Posterior cingulate gyrus (tissue), 11 donors: ENCODE measurements around the gene DLGAP1.
A peak's percentile ranks its signal among the peaks of the same experiment; 100 is the strongest.
"Not testable (repeated sequence)": the region's sequence is repeated elsewhere in the genome, so short reads cannot be mapped to it uniquely, and the experiment has no call there.

Source experiments
- DNase-seq, 10 donors: peaks; one replicate each; pipeline versions ENCODE4 v3.0.0 to v3.0.0-alpha.2; 2020 to 2021; ENCODE audit warnings: mixed read lengths in 3 of 10
- intact Hi-C: fragments of 100-400 bp; cut with DNase I; formaldehyde crosslinking; loops from one replicate; pipeline ENCODE4 v1.15.1; 2023

Gene DLGAP1

DNA sequence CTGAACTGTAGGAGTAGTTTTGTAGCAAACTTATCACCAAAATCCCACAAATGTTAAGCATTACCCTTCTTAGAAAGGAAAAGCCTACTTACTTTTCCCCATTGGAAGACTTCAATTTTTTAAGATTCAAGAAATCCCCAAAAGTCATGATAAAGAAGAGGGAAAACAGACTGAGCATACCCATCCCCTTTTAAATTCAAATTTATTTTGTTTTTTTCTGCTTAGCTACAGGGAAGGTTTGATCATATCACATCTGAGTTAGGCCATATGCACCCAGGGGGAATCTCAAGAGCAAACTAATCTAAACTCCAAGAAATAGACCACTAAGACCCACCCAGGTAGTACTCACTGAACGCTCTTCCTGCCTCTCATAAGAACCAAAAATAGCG lies 830.6 kb downstream of the DLGAP1 start:
- intact Hi-C loops = no loop called here
- DNase-seq = no peak

DNA sequence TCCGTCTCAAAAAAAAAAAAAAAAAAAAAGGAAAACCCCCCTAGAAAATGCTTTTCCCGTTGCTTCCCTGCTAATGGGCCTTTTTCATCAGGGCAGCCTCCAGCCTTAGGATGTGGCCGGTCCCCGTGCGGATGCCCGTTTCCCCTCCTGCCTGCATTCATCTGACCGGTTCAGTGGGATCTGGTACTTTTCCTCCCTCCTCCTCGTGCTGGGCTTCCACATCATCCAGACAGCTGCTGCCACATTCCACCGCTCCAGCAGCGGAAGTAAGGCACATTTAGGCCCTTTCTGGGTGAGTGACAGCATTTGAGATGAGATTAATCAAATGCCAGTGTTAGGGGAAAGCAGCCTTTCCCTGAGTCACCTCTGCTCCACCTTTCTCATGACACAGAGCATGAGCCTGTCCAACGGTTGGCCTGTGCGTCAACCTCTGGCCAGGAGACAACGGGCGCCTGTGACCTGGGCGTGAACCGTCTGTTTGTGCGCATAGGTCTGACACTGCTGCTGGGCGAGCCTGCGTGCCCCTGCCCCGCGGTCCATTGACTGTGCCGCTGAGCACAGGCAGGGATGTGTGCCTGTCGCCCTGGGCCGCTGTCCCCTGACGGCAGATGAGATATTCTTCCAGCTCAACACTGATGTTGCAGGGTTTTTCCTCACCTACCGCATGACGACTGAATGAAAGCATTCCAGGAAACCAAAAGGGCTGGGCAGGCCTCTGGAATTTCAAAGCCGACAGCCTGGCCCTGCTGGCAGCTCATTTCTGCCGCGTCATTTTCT lies 831.1 kb downstream of the DLGAP1 start:
- DNase-seq = peak in 7 of 10 donors; percentile 33 to 87 (median 45)
- intact Hi-C loops = no loop called here

DNA sequence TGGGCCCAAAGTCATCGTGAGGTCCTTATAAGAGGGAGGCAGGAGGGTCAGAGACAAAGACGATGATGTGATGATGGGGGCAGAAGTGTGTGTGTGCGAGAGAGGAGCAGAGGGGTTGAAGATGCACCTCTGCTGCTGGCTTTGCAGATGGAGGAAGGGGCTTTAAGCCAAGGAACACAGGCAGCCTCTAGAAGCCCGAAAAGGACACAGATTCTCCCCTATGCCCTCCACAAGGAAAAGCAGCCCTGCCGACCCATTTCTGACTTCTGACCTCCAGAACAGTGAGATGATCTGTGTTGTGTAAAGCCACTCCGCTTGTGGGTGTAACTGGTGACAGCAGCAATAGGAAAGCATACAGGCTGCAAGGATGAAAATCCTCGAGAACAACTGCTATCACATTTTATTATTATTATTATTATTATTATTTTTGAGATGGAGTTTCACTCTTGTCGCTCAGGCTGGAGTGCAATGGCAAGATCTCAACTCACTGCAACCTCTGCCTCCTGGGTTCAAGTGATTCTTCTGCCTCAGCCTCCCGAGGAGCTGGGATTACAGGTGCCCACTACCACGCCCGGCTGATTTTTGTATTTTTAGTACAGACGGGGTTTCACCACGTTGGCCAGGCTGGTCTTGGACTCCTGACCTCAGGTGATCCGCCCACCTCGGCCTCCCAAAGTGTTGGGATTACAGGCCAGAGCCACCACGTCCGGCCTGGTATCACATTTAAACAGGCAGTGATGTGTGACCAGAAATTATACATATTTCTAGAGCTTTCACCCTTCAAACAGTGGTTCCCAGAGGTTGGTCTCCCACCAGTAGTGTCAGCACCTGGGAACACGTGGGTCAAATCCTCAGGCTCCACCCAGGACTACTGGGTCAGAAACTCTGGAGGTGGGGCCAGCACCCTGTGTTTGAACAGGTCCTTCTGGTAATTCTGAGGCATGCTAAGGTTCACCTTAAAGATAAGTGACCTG lies 834.7 kb downstream of the DLGAP1 start:
- peak in 1 of 10 donors; percentile 34 for DNase-seq
- intact Hi-C loops = no loop called here

DNA sequence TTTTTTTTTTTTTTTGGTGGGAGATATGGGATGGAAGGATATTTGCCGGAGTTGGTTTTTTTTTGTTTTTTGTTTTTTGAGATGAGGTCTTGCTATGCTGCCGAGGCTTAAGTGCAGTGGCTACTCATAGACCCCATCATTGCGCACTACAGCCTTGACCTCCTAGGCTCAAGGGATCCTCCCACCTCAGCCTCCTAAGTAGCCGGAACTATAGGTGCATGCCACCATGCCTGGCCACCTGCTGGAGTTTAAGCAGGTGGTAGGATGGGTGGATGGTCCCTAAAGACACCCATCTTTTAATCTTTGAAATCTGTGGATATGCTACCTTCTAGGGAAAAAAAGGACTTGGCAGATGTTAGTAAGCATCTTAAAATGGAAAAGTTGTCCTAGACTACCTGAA lies 835.4 kb downstream of the DLGAP1 start:
- intact Hi-C loops = no loop called here
- peak in 1 of 10 donors; percentile 31 for DNase-seq

DNA sequence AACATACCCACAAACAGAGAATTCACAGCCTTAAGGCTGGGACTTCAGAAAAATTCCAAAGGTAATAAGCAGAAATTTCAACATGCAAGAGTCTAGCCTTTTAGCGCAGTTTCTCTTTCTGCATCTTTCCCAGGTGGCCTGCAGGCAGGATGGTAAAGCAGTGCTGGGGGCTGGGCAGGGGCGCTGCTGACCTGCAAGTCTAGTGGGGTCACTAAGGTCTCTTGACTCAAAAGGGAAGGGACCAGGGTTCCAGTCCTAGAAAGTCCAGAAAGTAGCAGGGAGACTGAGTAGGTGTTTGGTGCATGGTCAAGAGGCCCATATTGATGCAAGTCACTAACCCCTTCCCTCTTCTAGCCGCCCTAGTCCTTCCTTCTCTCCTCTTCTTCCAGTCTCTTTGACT lies 835.9 kb downstream of the DLGAP1 start:
- DNase-seq = peak in 1 of 10 donors; percentile 53
- intact Hi-C loops = no loop called here

DNA sequence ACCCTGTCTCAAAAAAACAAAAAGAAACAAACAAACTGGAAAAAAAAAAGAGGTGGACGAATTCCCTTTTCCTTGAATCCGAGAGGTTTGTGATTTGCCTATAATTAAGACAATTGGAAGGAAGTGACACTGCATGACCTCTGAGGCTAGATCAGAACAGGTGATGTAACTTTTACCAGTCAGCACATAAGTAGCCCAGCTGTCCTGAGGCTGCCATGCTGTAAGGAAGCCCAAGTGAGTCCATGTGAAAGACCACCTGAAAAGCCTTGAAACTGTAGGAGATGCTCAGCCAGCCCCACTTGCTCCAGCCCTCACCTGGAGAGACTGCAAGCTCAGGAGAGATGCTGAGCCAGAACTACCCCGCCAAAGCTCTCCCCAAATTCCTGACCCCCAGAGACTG lies 838.4 kb downstream of the DLGAP1 start:
- intact Hi-C loops = no loop called here
- DNase-seq = peak in 1 of 10 donors; percentile 28

DNA sequence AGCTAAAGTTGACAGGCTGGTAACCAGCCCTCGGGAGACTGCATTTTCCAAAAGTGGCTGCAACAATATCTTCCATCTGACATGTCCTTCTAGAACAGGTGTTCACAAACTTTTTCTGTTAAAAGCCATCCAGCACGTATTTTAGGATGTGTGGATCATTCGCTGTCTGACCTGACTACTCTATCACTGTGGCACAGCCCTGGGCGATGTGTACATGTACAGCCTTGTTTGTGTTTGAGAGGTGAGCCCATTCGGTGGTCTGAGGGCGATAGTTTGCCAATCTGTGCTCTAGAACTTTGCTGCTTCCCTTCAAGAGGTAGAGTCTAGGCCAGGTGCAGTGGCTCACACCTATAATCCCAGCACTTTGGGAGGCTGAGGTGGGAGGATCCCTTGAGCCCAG lies 839.0 kb downstream of the DLGAP1 start:
- intact Hi-C loops = no loop called here
- peak in 1 of 10 donors; percentile 12 for DNase-seq

DNA sequence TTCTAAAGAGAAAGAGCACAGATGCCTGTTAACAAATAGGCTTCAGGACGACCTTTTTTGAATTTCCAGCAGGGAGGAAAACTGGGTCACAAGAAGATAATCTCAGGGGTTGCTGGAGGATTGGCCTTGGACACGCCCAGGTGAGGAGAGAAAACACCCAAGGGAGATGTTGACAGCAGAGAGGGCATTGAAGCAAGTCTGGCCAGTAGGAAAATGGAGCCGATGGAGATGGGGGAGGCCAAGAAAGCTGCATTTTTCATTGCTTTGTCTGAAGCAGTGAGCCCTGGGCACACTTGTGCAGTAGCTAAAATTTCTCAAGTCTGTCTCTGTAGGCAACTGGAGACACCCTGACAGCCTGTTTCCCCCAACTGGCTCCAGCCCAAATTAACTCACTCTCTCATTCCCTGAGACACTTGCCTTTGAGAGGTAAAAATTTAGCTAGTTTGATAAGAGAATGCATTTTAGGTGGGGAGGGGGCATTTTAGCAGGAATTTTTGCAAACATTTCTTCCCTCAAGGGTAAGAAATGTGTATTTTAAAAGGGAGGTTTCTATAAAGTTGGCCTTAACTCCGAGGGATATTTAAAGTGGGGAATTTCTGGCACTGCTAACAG lies 839.6 kb downstream of the DLGAP1 start:
- intact Hi-C loops = no loop called here
- DNase-seq = peak in 1 of 10 donors; percentile 33

DNA sequence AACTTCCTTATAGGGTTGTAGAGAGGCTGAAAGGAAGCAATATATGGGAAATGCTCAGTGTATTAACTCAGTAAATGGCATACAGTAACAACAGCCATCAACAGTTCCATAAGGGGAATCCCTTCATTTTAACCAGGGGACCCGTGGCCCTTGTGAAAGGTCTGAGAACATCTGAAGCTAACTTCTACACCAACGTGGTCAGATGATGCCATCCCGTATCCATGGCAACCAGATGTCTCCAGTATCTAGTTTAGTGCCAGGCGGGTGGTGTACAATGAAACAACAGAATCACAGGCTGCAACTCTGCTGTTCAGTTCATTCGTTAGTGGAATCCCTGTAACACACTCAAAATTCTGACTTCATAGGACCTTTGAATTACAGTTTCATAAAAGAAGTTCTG lies 842.8 kb downstream of the DLGAP1 start:
- peak in 5 of 10 donors; percentile 35 to 88 (median 48) for DNase-seq
- intact Hi-C loops = no loop called here

DNA sequence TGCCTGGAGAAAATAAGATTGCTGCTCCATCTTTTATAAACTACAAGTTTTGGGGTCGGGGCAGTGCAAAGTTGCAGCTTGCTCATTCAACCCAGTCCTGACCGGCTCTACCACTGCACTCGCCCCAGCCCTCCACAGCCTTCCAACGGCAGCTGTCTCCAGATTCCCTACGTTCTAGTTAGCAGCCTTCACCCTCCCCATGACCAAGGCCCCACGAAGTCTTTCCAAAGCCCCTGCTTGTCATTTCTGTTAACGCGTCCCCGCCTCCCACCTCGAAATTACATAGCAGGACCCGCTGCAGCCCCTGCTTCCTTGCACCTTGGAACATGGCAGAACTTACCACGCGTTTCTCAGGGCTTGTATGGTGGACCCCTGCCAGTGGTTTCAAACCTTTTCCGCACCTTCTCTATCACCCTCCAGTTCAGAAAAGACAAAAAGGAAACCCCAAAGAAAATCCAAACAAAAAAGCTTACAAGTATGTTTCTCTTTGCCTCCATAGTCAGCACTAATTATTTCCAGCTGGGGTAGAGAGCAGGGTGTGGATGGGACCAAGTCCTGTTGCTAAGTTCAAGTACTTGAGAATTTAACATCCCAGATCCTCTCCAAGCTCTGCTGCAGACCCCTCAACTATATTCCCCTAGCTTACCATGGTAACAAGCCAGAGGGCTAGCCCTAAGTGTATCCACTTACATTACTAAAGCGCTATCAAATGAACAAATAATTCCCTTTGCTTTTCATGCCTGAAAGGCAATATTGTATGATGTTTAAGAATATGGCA lies 843.6 kb downstream of the DLGAP1 start:
- peak in 1 of 10 donors; percentile 69 for DNase-seq
- intact Hi-C loops = no loop called here

DNA sequence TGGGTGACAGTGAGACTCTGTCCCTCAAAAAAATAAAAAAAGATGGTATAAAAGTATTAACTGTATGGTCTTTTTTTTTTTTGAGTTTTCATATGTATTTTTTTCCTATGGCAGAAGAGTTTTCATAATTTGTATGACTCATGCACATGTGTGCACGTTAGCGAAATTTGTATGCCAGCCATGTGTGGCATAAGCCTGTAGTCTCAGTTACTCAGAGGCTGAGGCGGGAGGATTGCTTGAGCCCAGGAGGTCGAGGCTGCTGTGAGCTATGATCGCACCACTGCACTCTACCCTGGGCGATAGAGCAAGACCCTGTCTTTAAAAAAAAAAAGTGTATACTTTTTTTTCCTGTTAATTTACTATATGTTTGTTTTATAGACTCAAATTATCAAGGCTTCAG lies 844.3 kb downstream of the DLGAP1 start:
- DNase-seq = peak in 1 of 10 donors; percentile 35
- intact Hi-C loops = no loop called here

DNA sequence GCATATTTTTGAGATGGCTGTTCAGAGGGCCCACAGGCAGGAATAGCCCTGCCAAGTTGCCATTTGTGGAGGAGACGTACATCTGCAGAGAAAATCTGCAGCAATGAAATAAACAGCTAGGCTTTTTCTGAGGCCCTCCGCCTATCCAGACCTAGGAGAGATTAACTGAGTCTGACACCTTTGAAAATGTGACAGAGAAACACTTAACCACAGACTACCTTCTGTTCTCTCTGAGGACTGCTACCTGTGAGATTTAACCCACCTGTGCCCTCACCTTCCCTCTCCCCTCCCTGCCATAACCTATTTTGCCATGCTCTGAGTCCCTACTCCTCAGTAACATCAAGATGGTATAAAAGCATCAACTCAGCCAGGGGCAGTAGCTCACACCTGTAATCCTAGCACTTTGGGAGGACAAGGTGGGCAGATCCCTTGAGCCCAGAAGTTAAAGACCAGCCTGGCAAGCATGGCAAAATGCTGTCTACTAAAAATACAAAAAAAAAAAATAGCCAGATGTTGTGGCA lies 844.9 kb downstream of the DLGAP1 start:
- intact Hi-C loops = no loop called here
- no peak for DNase-seq

DNA sequence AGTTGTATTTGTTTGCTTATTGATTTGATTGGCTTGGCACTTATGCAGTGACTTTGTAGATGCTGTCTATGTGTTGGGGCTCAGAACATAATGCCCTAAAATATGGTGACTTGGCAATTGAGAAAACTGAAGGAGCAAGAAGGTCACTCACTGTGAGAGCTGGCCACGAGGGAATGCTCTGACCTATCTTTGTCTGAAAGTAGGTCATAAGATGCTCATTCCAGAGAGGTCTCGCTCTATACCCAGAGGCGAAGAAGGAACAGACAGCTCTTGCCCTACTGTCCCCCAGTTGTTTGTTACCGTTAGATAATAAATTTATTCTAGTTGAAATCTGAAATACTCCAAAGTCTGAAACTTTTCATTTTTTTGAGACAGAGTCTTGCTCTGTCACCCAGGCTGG lies 846.6 kb downstream of the DLGAP1 start:
- intact Hi-C loops = loop anchor here (5.0 kb wide), 1 partner anchor 59 kb away; no protein-coding TSS in a partner anchor
- DNase-seq = no peak

DNA sequence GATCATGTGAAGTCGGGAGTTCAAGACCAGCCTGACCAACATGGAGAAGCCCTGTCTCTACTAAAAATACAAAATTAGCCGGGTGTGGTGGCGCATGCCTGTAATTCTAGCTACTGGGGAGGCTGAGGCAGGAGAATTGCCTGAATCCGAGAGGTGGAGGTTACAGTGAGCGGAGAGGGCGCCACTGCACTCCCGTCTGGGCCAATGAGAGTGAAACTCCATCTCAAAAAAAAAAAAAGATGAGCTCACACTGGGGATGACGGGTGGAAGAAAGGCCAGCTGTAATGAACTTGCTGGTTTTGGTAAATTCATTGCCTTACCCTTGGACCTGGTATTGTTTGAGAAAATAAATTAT lies 847.0 kb downstream of the DLGAP1 start:
- intact Hi-C loops = loop anchor here (5.0 kb wide), 1 partner anchor 59 kb away; no protein-coding TSS in a partner anchor

DNA sequence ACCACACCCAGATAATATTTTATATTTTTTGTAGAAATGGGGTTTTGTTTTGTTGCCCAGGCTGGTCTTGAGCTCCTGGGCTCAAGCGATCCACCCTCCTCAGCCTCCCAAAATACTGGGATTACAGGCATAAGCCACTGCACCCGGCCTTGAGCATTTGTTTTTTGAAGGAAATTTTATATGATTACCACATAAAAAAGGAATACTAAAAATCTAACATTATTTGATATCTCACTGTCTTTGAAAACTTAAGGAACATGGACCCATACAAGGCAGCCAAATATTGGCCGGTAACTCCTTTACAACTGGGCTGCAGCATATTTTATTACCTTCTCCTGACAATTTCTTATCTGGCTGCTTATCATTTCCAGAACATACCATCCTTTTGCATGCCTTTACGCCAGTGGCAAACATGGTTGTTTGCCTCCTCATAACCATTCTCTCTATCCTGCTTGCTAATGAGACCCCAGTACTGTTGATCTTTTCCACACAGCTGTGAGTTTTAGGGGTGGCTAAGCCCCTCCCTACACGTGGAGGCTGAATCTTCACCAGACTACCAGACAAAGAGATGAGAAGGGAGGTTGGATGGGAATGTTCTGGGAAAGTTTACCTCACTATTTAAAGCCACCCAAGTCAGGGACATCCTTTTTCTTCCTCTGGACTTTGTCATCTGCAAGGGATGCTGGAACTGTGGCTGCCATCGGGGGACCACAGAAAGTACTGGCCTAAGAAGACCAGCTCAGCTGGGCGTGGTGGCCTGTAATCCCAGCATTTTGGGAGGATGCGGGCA lies 847.6 kb downstream of the DLGAP1 start:
- intact Hi-C loops = loop anchor here (5.0 kb wide), 1 partner anchor 60 kb away; no protein-coding TSS in a partner anchor
- DNase-seq = peak in 1 of 10 donors; percentile 47

More for the DNA sequence above, 847.0 kb downstream of the DLGAP1 start:
- not testable (repeated sequence) for DNase-seq

DNA sequence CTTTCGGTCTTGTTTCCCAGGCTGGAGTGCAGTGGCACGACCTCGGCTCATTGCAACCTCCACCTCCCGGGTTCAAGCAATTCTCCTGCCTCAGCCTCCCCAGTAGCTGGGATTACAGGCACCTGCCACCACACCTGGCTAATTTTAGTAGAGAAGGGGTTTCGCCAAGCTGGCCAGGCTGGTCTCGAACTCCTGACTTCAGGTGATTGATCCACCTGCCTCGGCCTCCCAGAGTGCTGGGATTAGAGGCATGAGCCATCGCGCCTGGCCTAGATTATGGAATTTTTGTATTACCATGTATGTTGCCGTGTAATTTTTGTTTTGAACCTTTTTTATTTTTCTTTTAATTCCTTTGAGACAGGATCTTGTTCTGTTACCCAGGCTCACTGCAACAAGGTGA lies 848.2 kb downstream of the DLGAP1 start:
- intact Hi-C loops = loop anchor here (5.0 kb wide), 1 partner anchor 60 kb away; no protein-coding TSS in a partner anchor
- DNase-seq = peak in 1 of 10 donors; percentile 8

DNA sequence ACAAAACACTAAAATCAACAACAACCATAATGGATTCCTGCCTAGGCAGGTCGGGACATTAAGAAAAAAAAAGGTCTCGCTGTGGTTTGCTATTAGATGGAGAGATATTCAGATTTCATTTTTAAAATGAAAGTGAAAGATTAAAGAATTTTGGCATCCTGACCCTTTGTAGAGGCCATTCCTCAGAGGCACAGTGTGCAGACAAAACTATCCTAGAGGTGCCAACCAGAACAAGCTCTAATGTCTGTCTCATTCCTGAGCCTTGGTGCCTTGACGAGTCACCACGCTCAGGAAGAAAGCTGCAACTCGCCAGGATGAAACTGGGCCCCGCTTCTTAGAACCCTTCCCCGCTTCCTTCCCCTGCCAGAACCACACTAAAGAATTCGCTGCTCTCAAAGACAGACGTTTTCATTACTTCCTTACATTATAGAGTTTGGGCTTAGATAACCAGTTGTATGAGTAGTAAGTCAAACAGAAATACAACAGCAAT lies 849.1 kb downstream of the DLGAP1 start:
- DNase-seq = peak in 1 of 10 donors; percentile 73
- intact Hi-C loops = loop anchor here (5.0 kb wide), 1 partner anchor 61 kb away; no protein-coding TSS in a partner anchor

DNA sequence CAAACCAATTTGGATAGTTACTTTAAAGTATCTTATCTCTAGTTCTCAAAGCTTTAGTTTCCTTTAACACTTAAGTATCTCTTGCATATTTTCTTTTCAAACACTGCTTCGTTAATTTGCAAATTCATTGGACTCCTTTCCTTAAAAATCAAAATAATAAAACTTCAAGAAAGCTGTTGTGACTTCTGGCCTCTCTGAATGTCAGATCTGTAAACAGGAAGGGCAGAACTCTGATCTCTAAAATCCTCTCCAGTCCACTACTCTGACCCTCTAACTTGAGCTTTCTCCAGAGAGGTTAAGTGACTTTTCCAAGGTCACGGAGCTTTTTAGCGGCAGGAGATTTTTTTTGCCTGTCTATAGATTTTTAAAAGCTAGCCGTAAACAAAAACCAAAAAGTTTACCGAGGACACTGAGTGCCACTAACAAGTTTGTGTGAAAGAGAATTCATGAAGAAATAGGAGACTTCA lies 849.6 kb downstream of the DLGAP1 start:
- no peak for DNase-seq
- intact Hi-C loops = loop anchor here (5.0 kb wide), 1 partner anchor 62 kb away; no protein-coding TSS in a partner anchor
